ENCODE data around the gene C7orf57.

Gene C7orf57

DNA sequence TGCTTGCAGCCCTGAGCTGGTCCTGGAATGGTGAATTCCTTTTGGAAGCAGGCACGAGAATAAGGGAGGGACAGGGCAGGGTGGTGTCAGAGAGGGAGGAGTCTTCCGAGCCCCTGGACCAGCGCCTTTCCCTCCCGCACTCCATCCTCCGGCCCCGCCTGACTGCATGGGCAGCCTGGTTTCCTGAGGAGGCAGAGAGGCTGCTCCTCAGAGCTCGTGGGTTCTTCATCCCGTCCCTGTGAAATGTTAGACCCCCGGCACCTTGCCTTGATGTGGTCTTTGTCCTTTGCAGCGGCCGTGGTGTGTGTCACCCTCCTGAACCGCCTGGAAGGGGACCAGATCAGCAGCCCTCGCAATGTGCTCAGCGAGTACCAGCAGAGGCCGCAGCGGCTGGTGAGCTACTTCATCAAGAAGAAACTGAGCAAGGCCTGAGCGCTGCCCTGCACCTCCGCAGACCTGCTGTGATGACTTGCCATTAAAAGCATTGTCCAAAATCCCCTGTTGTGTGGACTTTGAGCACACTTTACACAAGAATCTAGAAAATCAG is 72.7 kb downstream of the C7orf57 start:
- no peak for DNase-seq (ENCODE audit: extremely low read depth in 1 of 2, low read depth in 1 of 2)

DNA sequence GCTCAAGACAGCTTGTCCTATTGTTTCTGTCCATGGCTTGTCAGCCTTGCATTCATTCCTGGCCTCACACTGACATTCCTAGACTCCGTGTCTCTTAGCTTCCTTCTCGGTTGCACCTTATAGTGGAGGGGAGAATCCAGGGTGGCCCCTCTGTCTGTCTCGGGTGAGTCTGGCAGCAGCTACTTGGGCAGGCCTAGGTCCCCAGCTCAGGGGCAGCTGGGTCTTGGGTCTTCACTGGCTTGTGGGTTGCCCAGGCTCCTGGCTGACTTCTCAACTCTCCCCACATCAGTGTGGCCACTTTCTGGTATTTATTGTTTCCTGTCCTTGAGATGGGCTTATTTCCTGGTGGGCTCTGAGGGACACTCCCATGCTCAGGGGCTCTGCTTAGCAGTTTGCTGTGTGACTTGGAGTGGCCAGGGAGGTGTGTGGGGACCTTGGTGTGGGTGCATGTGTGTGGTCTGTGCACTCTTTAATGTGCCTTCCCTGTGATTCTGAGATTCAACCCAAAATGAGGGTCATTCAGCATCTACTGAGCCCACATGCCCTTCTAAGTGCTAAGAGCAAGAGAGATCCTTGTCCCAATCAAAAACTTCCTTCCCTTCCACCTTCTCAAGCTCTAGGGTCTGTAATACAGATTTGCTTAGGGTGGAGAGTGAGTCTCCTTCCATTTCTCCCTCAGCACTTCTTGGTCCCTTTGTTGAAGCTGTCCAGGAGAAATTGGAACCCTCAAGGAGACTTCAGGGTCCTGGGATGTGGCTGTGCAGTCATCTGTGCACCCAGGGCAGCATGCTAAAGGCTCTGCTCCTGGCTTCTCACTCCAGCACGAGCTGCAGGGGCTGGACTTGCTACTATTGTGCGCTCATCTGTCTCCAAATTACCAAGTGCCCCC is 73.9 kb downstream of the C7orf57 start:
- no peak for DNase-seq (ENCODE audit: extremely low read depth in 1 of 2, low read depth in 1 of 2)

DNA sequence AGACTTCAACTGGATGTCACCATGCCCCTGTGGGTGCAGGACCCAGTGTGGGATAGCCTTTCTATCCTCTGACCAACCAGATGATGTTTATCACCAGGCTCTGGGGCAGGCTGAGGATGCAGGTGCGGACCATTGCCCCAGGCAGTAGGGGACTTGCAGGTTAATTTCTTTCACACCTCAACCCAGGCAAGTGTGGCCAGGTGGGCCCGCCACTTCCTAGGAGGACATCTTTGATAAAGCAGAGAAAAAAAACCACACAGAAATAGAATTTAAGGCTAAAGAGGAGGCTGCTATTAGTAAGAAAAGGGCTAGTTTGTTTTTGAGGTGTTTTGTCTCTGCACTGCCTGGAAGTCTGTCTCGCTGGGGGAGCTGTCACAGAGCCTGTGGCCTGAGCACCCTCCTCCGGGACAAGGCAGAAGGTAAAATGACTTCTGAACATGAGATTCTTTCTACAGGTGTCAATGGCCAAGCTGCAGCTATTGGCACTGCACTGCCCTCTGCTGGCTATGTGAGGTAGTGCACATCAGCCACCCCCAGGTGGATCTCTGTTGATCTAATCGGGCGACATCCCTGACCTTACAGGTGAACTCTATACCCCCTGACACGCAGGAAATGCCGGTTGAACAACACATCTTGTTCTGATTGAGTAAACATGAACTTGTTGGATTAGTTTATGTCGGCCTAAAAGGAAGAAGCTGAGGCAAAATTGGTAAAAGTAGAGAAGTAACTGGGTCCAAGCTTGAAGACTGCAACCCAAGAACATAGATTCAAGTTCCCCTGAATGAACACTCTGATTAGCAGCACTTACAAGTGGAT is 74.7 kb downstream of the C7orf57 start:
- peak; percentile 74 to 82 for DNase-seq (ENCODE audit: extremely low read depth in 1 of 2, low read depth in 1 of 2)

DNA sequence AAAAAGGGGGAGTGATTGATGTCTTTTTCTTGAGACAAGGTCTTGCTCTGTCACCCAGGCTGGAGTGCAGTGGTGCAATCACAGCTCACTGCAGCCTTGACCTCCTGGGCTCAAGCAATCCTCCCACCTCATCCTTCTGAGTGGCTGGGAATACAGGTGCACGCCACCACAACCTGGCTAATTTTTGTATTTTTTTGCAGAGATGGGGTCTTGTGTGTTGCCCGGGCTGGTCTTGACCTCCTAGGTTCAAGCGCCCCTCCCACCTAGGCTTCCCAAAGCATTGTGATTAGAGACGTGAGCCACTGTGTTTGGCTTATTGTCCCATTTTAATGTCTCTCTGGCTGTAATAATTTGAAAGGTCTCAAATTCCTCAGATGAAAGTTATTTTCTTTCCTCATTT is 75.5 kb downstream of the C7orf57 start:
- DNase-seq (ENCODE audit: extremely low read depth in 1 of 2, low read depth in 1 of 2): no peak

Measured in activated CD8-positive, alpha-beta memory T cell treated with anti-CD3 and anti-CD28 coated beads for 1 hour (primary cell).